CD14-positive monocyte (primary cell): Measurements from ENCODE around the gene CASP4. TPM values are rescaled to one million over a fixed set of nuclear protein-coding genes. Genes with fewer than 3 reads are reported as not detected.
A peak's percentile ranks its signal among the peaks of the same experiment; 100 is the strongest.

ENCODE experiments used
- DNase-seq, 3 donors: peaks; one replicate each; pipeline ENCODE4 v3.0.0-alpha.2; 2011 to 2022
- H2AFZ ChIP-seq: 2 replicates; pipeline ENCODE4 v1.6.0; 2012; ENCODE audit warnings: mild to moderate bottlenecking, low read depth, low read length, inconsistent platforms; ENCODE audit not compliant: insufficient read depth, poor library complexity, severe bottlenecking
- H3K27ac ChIP-seq, 2 donors: 1 replicate in 1 of 2; 2 replicates in 1 of 2; pipeline ENCODE4 v1.5.1; 2012 to 2013; ENCODE audit warnings: low read length in 2 of 2, control low read depth in 1 of 2, inconsistent platforms in 1 of 2, low read depth in 1 of 2, mild to moderate bottlenecking in 1 of 2
- H3K27me3 ChIP-seq, 2 donors: one replicate each; pipeline versions ENCODE4 v1.6.0 to v1.6.1; 2011 to 2013; ENCODE audit warnings: low read length in 2 of 2; ENCODE audit not compliant: control insufficient read depth in 2 of 2, insufficient read depth in 2 of 2
- H3K36me3 ChIP-seq, 2 donors: replicated peaks in 1 of 2; 1 replicate in 1 of 2; 2 replicates in 1 of 2; pipeline versions ENCODE4 v1.5.1 to v1.6.1; 2012 to 2013; ENCODE audit warnings: low read length in 2 of 2, control low read depth in 1 of 2, inconsistent platforms in 1 of 2, mild to moderate bottlenecking in 1 of 2; ENCODE audit not compliant: insufficient read depth in 2 of 2, control insufficient read depth in 1 of 2
- H3K4me1 ChIP-seq, 2 donors: 1 replicate in 1 of 2; 2 replicates in 1 of 2; pipeline versions ENCODE4 v1.5.1 to v1.6.1; 2012 to 2013; ENCODE audit warnings: low read length in 2 of 2, control low read depth in 1 of 2, inconsistent platforms in 1 of 2, mild to moderate bottlenecking in 1 of 2, moderate library complexity in 1 of 2; ENCODE audit not compliant: insufficient read depth in 2 of 2, control insufficient read depth in 1 of 2
- H3K4me2 ChIP-seq: replicated peaks from 2 replicates; pipeline ENCODE3; 2012; ENCODE audit warnings: low read length, moderate library complexity, mild to moderate bottlenecking; ENCODE audit not compliant: poor library complexity, severe bottlenecking; ENCODE audit errors: extremely low read depth
- H3K4me3 ChIP-seq, 3 experiments: fragments of 200-600 bp in 1 of 3; sonication (generic) in 1 of 3; replicated peaks in 1 of 3; 1 replicate in 2 of 3; 2 replicates in 1 of 3; pipeline ENCODE4 v1.5.1; 2011 to 2013; ENCODE audit warnings: low read length in 3 of 3, mild to moderate bottlenecking in 3 of 3, control low read depth in 2 of 3, low read depth in 2 of 3, inconsistent platforms in 1 of 3, moderate library complexity in 1 of 3
- H3K79me2 ChIP-seq: 2 replicates; pipeline ENCODE4 v1.6.0; 2012; ENCODE audit warnings: mild to moderate bottlenecking, control low read depth, inconsistent platforms, low read length, moderate library complexity; ENCODE audit not compliant: insufficient read depth
- H3K9ac ChIP-seq: 2 replicates; pipeline ENCODE4 v1.6.0; 2017; ENCODE audit warnings: low read length, mild to moderate bottlenecking; ENCODE audit not compliant: insufficient read depth, poor library complexity, severe bottlenecking
- H3K9me3 ChIP-seq, 2 donors: replicated peaks in 1 of 2; 1 replicate in 1 of 2; 2 replicates in 1 of 2; pipeline versions ENCODE4 v1.5.1 to v1.6.1; 2012 to 2013; ENCODE audit warnings: low read length in 2 of 2, control low read depth in 1 of 2; ENCODE audit not compliant: control insufficient read depth in 1 of 2, insufficient read depth in 1 of 2
- H4K20me1 ChIP-seq: 2 replicates; pipeline ENCODE4 v1.6.0; 2012; ENCODE audit warnings: mild to moderate bottlenecking, low read length, control low read depth, moderate library complexity; ENCODE audit not compliant: insufficient read depth
- H3K27ac Mint-ChIP-seq, 7 donors: one replicate each; pipeline ENCODE4 v1.8.0; 2020; ENCODE audit warnings: mild to moderate bottlenecking in 7 of 7, mixed read lengths in 7 of 7, moderate library complexity in 6 of 7, inconsistent platforms in 2 of 7
- H3K27me3 Mint-ChIP-seq, 3 donors: one replicate each; pipeline ENCODE4 v1.8.0; 2021 to 2022; ENCODE audit warnings: low read depth in 3 of 3, mild to moderate bottlenecking in 3 of 3, mixed read lengths in 3 of 3, moderate library complexity in 3 of 3, inconsistent platforms in 1 of 3
- H3K36me3 Mint-ChIP-seq, 2 donors: one replicate each; pipeline ENCODE4 v1.8.0; 2020; ENCODE audit warnings: mixed read lengths in 2 of 2, inconsistent platforms in 1 of 2, mild to moderate bottlenecking in 1 of 2
- H3K4me1 Mint-ChIP-seq: one replicate; pipeline ENCODE4 v1.8.0; 2020; ENCODE audit warnings: mild to moderate bottlenecking, mixed read lengths
- H3K4me3 Mint-ChIP-seq, 2 donors: one replicate each; pipeline ENCODE4 v1.8.0; 2020; ENCODE audit warnings: mild to moderate bottlenecking in 2 of 2, mixed read lengths in 2 of 2, moderate library complexity in 1 of 2
- H3K9me3 Mint-ChIP-seq, 7 donors: one replicate each; pipeline ENCODE4 v1.8.0; 2020 to 2022; ENCODE audit warnings: mixed read lengths in 7 of 7, mild to moderate bottlenecking in 6 of 7, moderate library complexity in 6 of 7, inconsistent platforms in 2 of 7
- CTCF ChIP-seq: fragments of 200-600 bp; IDR thresholded peaks from one replicate; pipeline ENCODE4 v1.8.0; 2022; ENCODE audit warnings: antibody characterized with exemption, mild to moderate bottlenecking
- WGBS: methylation state at CpG from one replicate; pipeline ENCODE4 v1.1.5; 2013; ENCODE audit warnings: missing lambda C conversion rate; ENCODE audit not compliant: insufficient coverage; 5-methylcytosine and 5-hydroxymethylcytosine counted together
- intact Hi-C, 2 donors: fragments of 100-400 bp; cut with micrococcal nuclease; formaldehyde crosslinking; loops; one replicate each; pipeline versions ENCODE4 v1.15.0 to v1.15.1; 2023
- polyA plus RNA-seq, 3 donors: library from polyadenylated mRNA; depleted of rRNA in 1 of 3; unstranded in 2 of 3; stranded (reverse) in 1 of 3; fragments of 300-500 nt in 2 of 3; fragments of >200 nt in 1 of 3; fragmentation: Illumina TruSeq in 2 of 3; gene quantifications; 1 replicate in 2 of 3; 2 replicates in 1 of 3; pipeline ENCODE4 v1.2.3, GENCODE V29; 2012 to 2021

Gene CASP4
- polyA plus RNA-seq, 3 donors, result 148 to 213 (median 163) TPM

- Mint-ChIP-seq H3K4me3 (no peak overlapping the region), H3K27me3 (no peaks in the 10 kb centered on the region), H3K4me1 (peaks cover 53% of the 10 kb centered on the region), H3K27ac (peak overlapping the region in 1 of 7 donors; percentile 13), H3K9me3 (peaks cover 0 to 3% (median 0%) of the 10 kb centered on the region in 7 donors), H3K36me3 (peaks cover 52 to 56% of the 10 kb centered on the region in 2 donors)
- H4K20me1 ChIP-seq, result peaks cover 89% of the 10 kb centered on the region
- H3K4me2 ChIP-seq, result no peak overlapping the region
- peaks cover 88% of the 10 kb centered on the region for H3K79me2 ChIP-seq
- DNase-seq, result no peak
- no peak overlapping the region for H3K27ac ChIP-seq
- H2AFZ ChIP-seq, result no peak overlapping the region
- H3K4me1 ChIP-seq, result peaks cover 0 to 6% of the 10 kb centered on the region in 2 donors
- no peak overlapping the region for H3K4me3 ChIP-seq
- WGBS, result no CpG with 5 or more reads among the region's 3 CpGs
- peaks cover 31 to 54% of the 10 kb centered on the region in 2 donors for H3K36me3 ChIP-seq
- intact Hi-C loops, result no loop called here
- H3K9me3 ChIP-seq, result no peaks in the 10 kb centered on the region
- H3K27me3 ChIP-seq, result no peaks in the 10 kb centered on the region
- no peak overlapping the region for H3K9ac ChIP-seq
- no peak for TF ChIP-seq CTCF
Measured at GRCh38 chr11:104957280-104957679, 11.1 kb downstream of the CASP4 start.

GRCh38 chr11:104956528-104956927, 11.8 kb downstream of the CASP4 start:
- H3K36me3 ChIP-seq, result peaks cover 35 to 54% of the 10 kb centered on the region in 2 donors
- peaks cover 80% of the 10 kb centered on the region for H3K79me2 ChIP-seq
- H3K9me3 Mint-ChIP-seq, result peaks cover 0 to 3% (median 0%) of the 10 kb centered on the region in 7 donors
- peaks cover 50% of the 10 kb centered on the region for H3K4me1 Mint-ChIP-seq
- no peak overlapping the region for H3K27ac ChIP-seq
- DNase-seq, result peak in 2 of 3 donors; percentile 28 to 29
- intact Hi-C loops, result no loop called here
- H3K9me3 ChIP-seq, result no peaks in the 10 kb centered on the region
- H3K4me3 Mint-ChIP-seq, result no peak overlapping the region
- peaks cover 0 to 6% of the 10 kb centered on the region in 2 donors for H3K4me1 ChIP-seq
- H3K4me3 ChIP-seq, result no peak overlapping the region
- no peaks in the 10 kb centered on the region for H3K27me3 Mint-ChIP-seq
- no peak for TF ChIP-seq CTCF
- H3K27ac Mint-ChIP-seq, result peak overlapping the region in 1 of 7 donors; percentile 25
- no peak overlapping the region for H3K9ac ChIP-seq
- H4K20me1 ChIP-seq, result peaks cover 88% of the 10 kb centered on the region
- H3K27me3 ChIP-seq, result no peaks in the 10 kb centered on the region
- no peak overlapping the region for H2AFZ ChIP-seq
- no peak overlapping the region for H3K4me2 ChIP-seq
- H3K36me3 Mint-ChIP-seq, result peaks cover 52 to 54% of the 10 kb centered on the region in 2 donors
